ENCODE results near the gene CYSRT1.
A peak's percentile ranks its signal among the peaks of the same experiment; 100 is the strongest.
"Not testable (repeated sequence)": the region's sequence is repeated elsewhere in the genome, so short reads cannot be mapped to it uniquely, and the experiment has no call there.

The CYSRT1 gene

GRCh38 chr9:137239541-137240200 lies 14.7 kb downstream of the CYSRT1 start:
- DNase-seq: not testable (repeated sequence)

- peak; percentile 87 for DNase-seq
Observed at GRCh38 chr9:137240318-137240840, 15.4 kb downstream of the CYSRT1 start.

- DNase-seq: peak; percentile 100
Observed at GRCh38 chr9:137240841-137241489, 16.0 kb downstream of the CYSRT1 start, which contains the start of gene TUBB4B. TSS of gene TUBB4B (plus strand) at chr9:137241287. CDS start at chr9:137241361, 74 bp downstream.

GRCh38 chr9:137241490-137242268 lies 16.7 kb downstream of the CYSRT1 start:
- no peak for DNase-seq

- no peak for DNase-seq
Observed at GRCh38 chr9:137242269-137243203, 17.6 kb downstream of the CYSRT1 start.

GRCh38 chr9:137243266-137243625 lies 18.3 kb downstream of the CYSRT1 start:
- DNase-seq: not testable (repeated sequence)

GRCh38 chr9:137243626-137244485 lies 18.9 kb downstream of the CYSRT1 start:
- DNase-seq: no peak

- DNase-seq: no peak
Observed at GRCh38 chr9:137244486-137245449, 19.8 kb downstream of the CYSRT1 start.

- no peak for DNase-seq
Observed at GRCh38 chr9:137245450-137246421, 20.8 kb downstream of the CYSRT1 start.

- no peak for DNase-seq
Observed at GRCh38 chr9:137247135-137247915, 22.4 kb downstream of the CYSRT1 start.

- no peak for DNase-seq
Observed at GRCh38 chr9:137247916-137248175, 22.9 kb downstream of the CYSRT1 start.

- DNase-seq: no peak
Observed at GRCh38 chr9:137250329-137251193, 25.6 kb downstream of the CYSRT1 start.

GRCh38 chr9:137251194-137251461 lies 26.2 kb downstream of the CYSRT1 start, which contains the start of gene STPG3:
TSS of gene STPG3 (plus strand) at chr9:137251286. CDS start at chr9:137251287, 1 bp downstream.
- DNase-seq: no peak

- no peak for DNase-seq
Observed at GRCh38 chr9:137251490-137252268, 26.7 kb downstream of the CYSRT1 start.

GRCh38 chr9:137252555-137253506 lies 27.9 kb downstream of the CYSRT1 start:
- no peak for DNase-seq
